HCT116 (cell line): ENCODE data around the gene SH3BGR.

Source experiments
- POLR2A ChIP-seq: IDR thresholded peaks from 2 replicates; pipeline ENCODE4 v1.7.0; 2011; ENCODE audit warnings: borderline replicate concordance; ENCODE audit not compliant: insufficient read depth, insufficient read length; ENCODE audit errors: extremely low read depth
- TF ChIP-seq, protein P1 (sequence below): IDR thresholded peaks from 2 replicates; pipeline ENCODE4 v1.6.1; 2012
- TF ChIP-seq, protein P2 (sequence below), 3 experiments: fragments of 200-600 bp in 1 of 3; sonication (generic) in 1 of 3; IDR thresholded peaks in 2 of 3; conservative IDR thresholded peaks in 1 of 3; 2 replicates each; pipeline ENCODE4 v1.5.1; 2012 to 2017; ENCODE audit warnings: low read depth in 2 of 3, low read length in 2 of 3, antibody characterized with exemption in 1 of 3, borderline replicate concordance in 1 of 3, control low read depth in 1 of 3, mild to moderate bottlenecking in 1 of 3, mixed read lengths in 1 of 3, mixed run types in 1 of 3, moderate library complexity in 1 of 3; ENCODE audit not compliant: insufficient read depth in 1 of 3
- TF ChIP-seq, protein P3 (sequence below): IDR thresholded peaks from 2 replicates; pipeline ENCODE4 v1.6.1; 2012; ENCODE audit warnings: low read depth

DNA sequence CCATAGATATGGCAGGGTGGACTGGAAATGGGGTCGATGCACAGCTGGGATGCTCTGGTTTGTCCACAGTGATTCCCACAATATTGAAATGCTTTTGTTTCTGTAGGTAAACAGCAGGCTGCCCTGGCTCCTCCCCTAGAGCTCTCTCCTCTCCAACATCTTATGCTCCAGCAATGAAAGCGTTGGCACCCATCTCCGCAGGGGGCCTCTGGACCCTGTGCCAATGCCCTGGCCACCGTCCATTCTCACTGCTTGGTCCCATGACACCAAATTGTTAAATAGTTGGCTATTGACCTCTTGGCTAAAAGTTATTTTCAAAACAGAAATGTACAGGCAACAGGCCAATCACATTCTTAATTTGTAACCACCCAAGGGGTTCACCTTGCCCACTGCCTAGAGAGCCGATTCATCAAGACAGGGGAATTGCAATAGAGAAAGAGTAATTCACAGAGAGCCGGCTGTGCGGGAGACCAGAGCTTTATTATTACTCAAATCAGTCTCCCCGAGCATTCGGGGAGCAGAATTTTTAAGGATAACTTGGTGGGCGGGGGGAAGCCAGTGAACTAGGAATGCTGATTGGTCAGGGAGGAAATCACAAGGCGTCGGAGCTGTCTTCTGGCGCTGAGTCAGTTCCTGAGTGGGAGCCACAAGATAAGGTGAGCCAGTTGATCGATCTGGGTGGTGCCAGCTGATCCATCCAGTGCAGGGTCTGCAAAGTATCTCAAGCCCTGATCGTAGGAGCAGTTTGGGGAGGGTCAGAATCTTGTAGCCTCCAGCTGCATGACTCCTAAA lies 84.1 kb downstream of the SH3BGR start:
- no peak for TF ChIP-seq POLR2A
- TF ChIP-seq, protein P1, sequence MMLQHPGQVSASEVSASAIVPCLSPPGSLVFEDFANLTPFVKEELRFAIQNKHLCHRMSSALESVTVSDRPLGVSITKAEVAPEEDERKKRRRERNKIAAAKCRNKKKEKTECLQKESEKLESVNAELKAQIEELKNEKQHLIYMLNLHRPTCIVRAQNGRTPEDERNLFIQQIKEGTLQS: no peak
- TF ChIP-seq, protein P2, sequence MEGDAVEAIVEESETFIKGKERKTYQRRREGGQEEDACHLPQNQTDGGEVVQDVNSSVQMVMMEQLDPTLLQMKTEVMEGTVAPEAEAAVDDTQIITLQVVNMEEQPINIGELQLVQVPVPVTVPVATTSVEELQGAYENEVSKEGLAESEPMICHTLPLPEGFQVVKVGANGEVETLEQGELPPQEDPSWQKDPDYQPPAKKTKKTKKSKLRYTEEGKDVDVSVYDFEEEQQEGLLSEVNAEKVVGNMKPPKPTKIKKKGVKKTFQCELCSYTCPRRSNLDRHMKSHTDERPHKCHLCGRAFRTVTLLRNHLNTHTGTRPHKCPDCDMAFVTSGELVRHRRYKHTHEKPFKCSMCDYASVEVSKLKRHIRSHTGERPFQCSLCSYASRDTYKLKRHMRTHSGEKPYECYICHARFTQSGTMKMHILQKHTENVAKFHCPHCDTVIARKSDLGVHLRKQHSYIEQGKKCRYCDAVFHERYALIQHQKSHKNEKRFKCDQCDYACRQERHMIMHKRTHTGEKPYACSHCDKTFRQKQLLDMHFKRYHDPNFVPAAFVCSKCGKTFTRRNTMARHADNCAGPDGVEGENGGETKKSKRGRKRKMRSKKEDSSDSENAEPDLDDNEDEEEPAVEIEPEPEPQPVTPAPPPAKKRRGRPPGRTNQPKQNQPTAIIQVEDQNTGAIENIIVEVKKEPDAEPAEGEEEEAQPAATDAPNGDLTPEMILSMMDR (IDR thresholded peaks at IDR 0.05 in 2 of 3, conservative IDR thresholded peaks at IDR 0.05 in 1 of 3; ENCODE audit: borderline replicate concordance in 1 of 3, insufficient read depth in 1 of 3, low read depth in 2 of 3, low read length in 2 of 3): no peak
- TF ChIP-seq, protein P3, sequence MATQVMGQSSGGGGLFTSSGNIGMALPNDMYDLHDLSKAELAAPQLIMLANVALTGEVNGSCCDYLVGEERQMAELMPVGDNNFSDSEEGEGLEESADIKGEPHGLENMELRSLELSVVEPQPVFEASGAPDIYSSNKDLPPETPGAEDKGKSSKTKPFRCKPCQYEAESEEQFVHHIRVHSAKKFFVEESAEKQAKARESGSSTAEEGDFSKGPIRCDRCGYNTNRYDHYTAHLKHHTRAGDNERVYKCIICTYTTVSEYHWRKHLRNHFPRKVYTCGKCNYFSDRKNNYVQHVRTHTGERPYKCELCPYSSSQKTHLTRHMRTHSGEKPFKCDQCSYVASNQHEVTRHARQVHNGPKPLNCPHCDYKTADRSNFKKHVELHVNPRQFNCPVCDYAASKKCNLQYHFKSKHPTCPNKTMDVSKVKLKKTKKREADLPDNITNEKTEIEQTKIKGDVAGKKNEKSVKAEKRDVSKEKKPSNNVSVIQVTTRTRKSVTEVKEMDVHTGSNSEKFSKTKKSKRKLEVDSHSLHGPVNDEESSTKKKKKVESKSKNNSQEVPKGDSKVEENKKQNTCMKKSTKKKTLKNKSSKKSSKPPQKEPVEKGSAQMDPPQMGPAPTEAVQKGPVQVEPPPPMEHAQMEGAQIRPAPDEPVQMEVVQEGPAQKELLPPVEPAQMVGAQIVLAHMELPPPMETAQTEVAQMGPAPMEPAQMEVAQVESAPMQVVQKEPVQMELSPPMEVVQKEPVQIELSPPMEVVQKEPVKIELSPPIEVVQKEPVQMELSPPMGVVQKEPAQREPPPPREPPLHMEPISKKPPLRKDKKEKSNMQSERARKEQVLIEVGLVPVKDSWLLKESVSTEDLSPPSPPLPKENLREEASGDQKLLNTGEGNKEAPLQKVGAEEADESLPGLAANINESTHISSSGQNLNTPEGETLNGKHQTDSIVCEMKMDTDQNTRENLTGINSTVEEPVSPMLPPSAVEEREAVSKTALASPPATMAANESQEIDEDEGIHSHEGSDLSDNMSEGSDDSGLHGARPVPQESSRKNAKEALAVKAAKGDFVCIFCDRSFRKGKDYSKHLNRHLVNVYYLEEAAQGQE: no peak
